IPS DF 19.7 (cell line): ENCODE measurements around the gene STRIP1.

ENCODE experiments used
- DNase-seq: peaks from one replicate; pipeline ENCODE4 v3.0.0-alpha.2; 2013; ENCODE audit warnings: low read depth, low spot score

Gene STRIP1

DNA sequence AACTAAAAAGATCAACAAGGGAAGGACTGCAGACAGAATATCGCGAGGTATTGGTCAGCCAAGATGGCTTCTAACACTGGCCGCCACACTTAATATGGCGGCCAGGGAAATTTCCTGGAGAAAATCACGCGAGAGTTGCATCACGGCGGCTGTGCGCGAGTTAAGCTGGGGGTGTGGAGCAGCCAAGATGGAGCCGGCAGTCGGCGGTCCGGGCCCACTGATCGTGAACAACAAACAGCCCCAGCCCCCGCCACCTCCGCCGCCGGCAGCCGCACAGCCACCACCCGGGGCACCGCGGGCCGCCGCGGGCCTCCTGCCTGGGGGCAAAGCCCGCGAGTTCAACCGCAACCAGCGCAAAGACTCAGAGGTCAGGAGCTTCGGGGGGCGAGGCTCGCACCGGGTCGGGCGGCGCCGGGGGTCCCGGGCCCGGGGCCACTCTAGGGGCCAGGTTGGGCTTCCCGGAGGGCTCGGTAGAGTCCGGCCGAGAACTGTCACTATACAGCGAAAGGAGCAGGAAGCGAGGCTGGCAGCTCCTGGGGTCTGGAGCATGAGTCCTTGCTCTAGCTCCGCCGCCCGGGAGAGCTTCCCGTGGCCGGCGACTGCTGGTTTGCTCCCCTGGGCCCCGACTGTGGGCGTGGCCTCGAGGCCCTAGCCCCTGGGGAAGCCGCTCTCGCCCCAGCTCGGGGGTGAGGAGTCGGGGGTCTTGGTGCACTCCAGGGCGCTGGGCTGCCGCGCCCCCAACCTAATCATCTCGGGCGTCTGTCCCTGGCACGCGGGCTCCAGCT lies at the start of gene STRIP1:
Gene STRIP1, plus strand, starts transcription at position 174 of the 785 bp plus-strand sequence. Its CDS starts 14 bp downstream, at position 188.
- peak; percentile 77 for DNase-seq

DNA sequence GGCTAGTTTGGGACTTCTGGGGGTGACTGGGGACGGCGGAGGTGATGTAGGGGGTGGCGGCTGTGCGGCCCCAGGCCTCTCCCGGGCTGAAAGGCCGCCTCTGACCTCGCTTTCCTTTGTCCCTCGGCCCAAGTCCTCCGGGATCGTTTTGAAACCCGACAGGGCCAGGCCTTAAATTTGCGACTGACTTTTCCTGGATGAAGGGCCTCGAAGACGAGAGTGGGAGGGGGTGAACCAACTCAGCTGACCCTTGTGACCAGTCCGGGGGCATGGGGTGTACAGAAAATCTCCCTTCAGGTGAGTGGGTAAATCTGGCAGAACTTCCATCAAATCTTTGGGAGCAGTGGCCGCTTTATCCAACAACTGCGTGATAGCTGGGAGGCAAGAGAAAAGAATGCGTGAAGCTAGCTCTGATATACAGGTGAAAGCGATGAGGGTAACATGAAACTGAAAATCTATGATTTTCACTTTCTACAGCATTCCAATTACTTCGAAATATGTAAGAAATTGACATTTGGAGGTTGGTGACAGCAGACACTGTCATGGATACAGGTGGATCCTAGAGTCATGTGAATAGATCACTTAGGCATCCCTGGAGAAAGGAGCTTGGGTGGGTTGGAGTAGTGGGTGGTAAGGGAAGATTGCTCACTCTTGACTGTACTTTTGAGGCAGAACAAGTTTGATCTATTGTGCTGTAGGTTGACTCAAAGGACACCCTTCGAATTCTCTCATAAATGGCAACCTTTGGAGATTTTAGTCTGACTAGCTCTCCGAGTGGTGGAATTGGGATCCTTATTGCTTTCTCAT lies 49.0 kb upstream of the STRIP1 start:
- no peak for DNase-seq

DNA sequence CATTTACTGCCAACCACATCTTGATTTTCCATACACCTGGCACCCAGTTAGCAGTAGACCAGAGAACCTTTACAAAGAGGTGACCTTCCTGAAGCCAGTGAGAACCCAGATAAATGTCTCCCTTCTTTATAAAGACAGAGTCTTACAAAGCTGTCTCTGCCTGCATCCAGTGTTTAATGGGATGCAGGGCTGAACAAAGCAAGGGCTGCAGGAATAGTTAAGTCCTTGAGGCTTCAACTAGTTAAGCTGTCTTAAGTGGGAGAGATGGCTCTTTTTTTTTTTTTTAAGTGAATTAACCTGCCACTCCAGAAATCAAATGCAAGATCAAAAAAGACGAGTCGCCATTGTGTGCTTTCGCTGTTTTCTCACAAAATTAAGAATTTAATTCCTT lies 48.4 kb upstream of the STRIP1 start:
- DNase-seq = no peak

DNA sequence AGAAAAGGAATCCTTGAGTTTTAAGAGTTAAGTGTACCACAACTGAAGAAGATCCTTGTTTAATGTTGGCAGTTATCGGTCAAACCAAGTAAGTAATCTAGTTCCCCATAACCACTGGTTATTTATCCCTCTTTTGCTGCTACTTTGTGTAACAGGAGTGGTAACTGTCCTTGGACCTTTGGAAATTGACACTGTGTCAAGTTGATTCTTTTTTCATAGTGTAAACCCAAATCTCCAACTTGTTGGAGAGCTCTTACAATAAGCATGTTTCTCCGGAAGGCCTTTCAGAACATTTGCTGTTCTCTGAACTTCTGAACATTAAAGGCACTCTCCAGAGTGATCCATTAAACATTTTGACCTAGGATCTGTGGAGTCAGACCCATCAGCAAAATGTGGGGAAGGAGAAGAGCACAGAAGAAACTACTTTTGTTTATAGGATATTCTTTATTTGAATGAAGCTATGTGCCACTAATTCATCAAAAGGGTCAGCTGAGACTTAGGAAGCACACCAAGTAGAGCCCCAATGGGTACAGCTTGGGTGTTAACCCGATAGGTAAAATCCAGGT lies 46.0 kb upstream of the STRIP1 start:
- DNase-seq = no peak

- no peak for DNase-seq
Measured at GRCh38 chr1:109989506-109990301, 44.7 kb upstream of the STRIP1 start.

- DNase-seq = no peak
Measured at GRCh38 chr1:109990302-109990653, 44.1 kb upstream of the STRIP1 start.

GRCh38 chr1:109991400-109991925 lies 43.0 kb upstream of the STRIP1 start:
- DNase-seq = no peak

GRCh38 chr1:109993885-109994284 lies 40.5 kb upstream of the STRIP1 start:
- no peak for DNase-seq

GRCh38 chr1:109994654-109995053 lies 39.8 kb upstream of the STRIP1 start:
- no peak for DNase-seq

DNA sequence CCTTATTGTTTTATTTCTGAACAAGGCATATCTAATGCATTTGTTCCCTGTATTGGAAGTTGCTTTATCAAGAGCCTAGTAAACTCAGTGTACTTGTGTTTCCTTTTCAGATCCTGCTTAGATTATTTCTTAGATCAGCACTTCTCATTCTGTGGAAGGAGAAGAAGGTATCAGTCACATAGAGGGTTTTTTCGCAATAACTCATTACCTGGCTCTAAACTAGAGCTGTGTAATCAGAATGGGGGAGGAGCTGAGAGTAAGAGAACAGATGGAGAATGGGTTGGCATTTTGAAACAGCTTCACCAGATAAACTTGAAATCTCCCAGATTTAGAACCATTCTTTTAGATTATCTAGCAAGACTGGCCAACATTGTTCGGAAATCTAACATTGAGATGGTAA lies 38.9 kb upstream of the STRIP1 start:
- no peak for DNase-seq

- DNase-seq = no peak
Measured at GRCh38 chr1:109996476-109996875, 37.9 kb upstream of the STRIP1 start.

GRCh38 chr1:109997204-109997866 lies 37.1 kb upstream of the STRIP1 start:
- DNase-seq = no peak

DNA sequence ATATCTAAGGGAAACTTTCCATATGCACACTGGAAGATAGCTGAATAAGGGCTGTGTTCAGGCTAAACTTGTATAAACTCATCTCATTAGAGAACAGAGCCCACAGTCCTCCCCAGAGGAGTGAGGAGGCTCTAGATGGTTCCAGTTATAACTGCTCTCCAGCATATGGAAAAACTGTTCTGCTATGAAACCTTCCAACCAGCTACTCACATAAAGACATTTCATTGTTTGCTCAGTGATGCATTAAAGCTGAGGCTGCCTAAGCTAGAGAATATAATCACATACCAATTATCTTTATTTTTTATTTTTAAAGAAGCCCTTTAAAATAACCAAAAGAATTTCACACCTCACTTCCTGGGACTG lies 36.6 kb upstream of the STRIP1 start:
- DNase-seq = no peak

DNA sequence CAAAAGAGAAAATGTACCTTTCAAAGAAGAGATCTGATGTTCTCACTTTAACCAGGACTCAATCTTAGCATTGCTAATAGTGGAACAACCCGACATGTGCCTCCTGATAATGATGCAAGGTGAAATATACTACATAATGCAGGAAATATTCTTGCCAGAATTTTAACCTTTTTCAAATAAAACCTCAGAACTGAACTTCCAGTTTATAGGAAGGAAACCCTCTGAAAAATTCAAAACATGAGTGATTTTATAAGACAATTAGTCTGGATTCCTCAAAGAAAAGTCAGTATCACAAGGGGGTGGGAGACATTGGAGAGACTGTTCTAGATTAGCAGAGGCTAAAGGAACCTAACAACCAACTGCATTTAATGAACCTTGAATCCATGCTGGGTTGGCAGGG lies 31.7 kb upstream of the STRIP1 start:
- DNase-seq = no peak

DNA sequence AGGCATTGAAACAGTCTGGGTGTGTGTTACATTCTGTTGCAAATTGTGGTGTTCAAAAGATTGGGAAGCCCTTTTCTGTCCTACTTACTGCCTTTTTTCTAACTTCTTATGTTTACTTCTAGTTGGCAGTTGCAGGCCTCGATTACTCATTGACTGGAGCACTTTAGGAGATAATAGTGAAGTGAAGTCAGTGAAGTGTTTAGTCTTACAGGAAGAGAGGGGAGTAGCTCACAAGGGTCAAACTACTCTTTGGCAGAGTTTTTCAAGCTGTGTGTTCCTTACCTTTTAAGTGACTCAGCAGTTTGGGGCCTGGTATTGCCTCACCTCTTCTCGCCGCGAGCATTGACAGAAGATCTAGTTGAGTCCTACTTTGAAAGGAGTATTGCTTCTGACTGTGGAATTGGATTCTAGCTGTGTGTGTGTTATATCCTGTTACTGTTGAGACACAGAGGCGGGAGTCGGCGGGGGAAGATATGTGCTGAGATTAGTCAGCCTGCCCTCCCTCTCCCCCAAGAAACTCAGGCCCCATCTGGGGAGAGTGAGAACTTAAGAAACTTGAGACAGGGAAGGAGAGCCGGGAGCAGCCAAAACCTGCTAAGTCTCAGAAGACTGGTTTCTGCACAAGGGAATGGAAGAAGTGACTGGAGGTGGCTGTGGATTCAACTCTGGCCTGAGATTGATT lies 30.5 kb upstream of the STRIP1 start:
- peak; percentile 23 for DNase-seq

- DNase-seq = no peak
Measured at GRCh38 chr1:110004583-110004982, 29.8 kb upstream of the STRIP1 start.

GRCh38 chr1:110005971-110006370 lies 28.5 kb upstream of the STRIP1 start:
- DNase-seq = no peak

DNA sequence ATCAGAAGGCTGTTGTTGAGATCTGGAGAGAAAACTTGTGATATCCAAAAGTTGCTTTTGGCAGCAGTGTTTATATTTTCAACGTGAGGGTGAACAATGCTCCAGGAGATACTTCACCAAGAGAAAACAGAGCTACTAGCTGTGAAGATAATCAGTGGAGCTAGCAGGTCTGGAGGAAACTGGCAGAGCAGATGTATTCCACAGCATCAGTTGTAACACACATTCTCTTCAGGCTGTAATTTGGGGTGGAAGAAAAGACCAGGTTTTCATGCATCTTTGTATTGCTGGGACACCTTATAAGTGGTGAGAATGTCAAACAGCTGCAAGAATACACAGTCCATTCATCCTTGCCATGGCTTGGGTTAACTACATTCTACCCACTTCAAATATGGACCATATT lies 27.9 kb upstream of the STRIP1 start:
- DNase-seq = no peak

DNA sequence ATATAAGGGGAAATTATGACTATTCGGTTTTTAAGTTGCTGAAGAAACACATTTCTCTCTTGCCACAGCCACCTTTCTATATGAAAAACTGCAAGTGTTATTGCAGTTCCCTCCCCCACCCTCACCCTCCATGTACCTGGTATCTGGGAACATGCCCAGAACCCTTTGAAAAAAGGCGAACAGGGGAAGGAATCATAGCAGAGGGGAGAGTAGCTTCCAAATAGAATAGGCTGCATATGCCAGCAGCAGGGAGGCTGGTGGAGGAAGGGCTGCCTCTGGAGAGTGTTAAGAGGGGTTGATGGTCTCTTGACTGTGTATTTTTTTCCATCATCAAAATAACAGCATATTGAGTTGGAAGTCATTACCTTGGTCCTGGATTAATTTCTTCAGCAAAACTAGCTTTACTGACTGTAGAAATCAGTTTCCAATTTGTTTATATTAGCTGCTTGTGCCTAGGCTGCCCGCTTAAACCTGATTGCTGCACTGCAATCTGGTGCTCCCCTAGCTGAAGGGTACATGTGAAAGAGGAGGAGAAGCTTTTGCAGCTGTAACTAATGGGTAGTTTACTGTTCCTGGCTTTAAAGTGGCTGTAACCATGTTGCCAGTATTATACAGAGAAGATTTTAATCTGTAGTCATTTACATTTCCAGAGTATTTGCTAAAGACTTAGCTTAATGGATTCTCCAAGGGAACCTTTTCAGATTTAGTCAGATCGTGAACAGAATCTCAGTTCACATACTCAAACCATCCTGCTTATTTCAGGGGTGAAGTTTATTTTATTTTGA lies 27.2 kb upstream of the STRIP1 start:
- no peak for DNase-seq
